SH-SY5Y (cell line): ENCODE data around the gene CCND3.

ENCODE experiments used
- GATA2 ChIP-seq: IDR thresholded peaks from 2 replicates; pipeline ENCODE4 v1.6.1; 2011; ENCODE audit warnings: mild to moderate bottlenecking, low read depth, low read length
- GATA3 ChIP-seq: IDR thresholded peaks from 2 replicates; pipeline ENCODE4 v1.6.1; 2011; ENCODE audit warnings: low read depth, mild to moderate bottlenecking, low read length, moderate library complexity

- no peak for TF ChIP-seq GATA2
- TF ChIP-seq GATA3: no peak
Observed at GRCh38 chr6:41937861-41938574, 3.6 kb downstream of the CCND3 start.
